OCI-LY1 (cell line): ENCODE measurements around the gene COL19A1.

ENCODE experiments used
- CTCF ChIP-seq: fragments of 200-600 bp; sonication (generic), shearing (Covaris generic); IDR thresholded peaks from 2 replicates; pipeline ENCODE4 v1.5.1; 2017; ENCODE audit warnings: mild to moderate bottlenecking, antibody characterized with exemption, low read length, moderate library complexity, mixed read lengths
- EZH2 ChIP-seq: fragments of 200-600 bp; sonication (generic), shearing (Covaris generic); IDR thresholded peaks from 2 replicates; pipeline ENCODE4 v1.8.0; 2017; ENCODE audit warnings: borderline replicate concordance, mixed run types, mild to moderate bottlenecking, antibody characterized with exemption, low read length, moderate library complexity, mixed read lengths

- no peak for TF ChIP-seq CTCF
- TF ChIP-seq EZH2, result no peak
These were observed 342.0 kb downstream of the COL19A1 start for GRCh38 chr6:70208235-70208790.
